Measurements from ENCODE around the gene DOCK1.

DNA sequence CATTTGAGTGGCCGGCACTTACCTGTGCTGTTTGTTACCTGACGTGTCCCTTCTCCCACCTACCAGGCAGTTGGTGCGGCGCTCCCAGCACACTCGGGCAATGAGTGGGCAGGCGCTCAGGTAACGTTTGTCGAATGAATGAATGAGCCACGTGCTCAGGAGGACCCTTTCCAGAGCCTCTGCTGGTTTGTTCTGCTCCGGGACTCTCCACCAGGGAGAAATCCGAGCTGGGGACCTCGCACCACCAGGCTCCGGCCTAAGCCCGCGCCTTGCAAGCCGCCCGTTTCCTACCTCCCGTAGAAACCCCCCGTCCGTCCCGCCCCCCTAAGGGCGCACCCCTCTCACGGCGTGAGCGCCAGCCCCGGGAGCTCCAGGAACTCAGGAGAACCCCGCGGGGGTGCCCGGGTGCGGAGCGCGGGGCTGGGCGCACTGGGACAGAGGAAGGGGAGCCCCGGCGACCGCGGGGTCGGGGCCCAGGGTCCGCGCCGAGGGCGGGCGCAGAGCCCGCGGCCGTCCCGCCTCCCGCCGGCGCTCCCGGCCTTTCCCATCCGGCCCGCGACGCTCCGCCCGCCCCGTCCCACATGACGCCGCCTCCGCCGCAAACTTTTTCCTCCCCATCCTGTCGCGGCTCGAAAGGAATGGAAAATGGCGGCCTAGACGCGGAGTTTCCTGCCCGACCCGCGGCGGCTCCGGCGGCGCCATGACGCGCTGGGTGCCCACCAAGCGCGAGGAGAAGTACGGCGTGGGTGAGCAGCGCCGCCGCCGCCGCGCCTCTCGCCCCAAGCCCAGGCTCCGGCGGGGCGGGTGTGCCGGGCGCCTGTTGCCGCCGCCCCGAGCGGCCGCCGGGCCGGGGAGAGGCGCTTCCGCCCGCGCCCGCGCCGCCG is at the start of gene DOCK1:
- TF ChIP-seq, protein P1, sequence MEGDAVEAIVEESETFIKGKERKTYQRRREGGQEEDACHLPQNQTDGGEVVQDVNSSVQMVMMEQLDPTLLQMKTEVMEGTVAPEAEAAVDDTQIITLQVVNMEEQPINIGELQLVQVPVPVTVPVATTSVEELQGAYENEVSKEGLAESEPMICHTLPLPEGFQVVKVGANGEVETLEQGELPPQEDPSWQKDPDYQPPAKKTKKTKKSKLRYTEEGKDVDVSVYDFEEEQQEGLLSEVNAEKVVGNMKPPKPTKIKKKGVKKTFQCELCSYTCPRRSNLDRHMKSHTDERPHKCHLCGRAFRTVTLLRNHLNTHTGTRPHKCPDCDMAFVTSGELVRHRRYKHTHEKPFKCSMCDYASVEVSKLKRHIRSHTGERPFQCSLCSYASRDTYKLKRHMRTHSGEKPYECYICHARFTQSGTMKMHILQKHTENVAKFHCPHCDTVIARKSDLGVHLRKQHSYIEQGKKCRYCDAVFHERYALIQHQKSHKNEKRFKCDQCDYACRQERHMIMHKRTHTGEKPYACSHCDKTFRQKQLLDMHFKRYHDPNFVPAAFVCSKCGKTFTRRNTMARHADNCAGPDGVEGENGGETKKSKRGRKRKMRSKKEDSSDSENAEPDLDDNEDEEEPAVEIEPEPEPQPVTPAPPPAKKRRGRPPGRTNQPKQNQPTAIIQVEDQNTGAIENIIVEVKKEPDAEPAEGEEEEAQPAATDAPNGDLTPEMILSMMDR (IDR thresholded peaks at IDR 0.05) = no peak
- TF ChIP-seq POLR2A (IDR thresholded peaks at IDR 0.05) (no peak), POLR2AphosphoS5 (IDR thresholded peaks at IDR 0.05) (peak in 1 of 3 donors; percentile 32)

Data from breast epithelium (tissue), 3 donors.